Loucy (cell line): ENCODE results near the gene GPC5.

Experiments used
- H2AFZ ChIP-seq: fragments of 200-600 bp; sonication (generic); 2 replicates; pipeline ENCODE4 v1.6.0; 2016; ENCODE audit warnings: antibody characterized with exemption, mild to moderate bottlenecking, low read length, moderate library complexity
- H3F3A ChIP-seq: fragments of 200-600 bp; 2 replicates; pipeline ENCODE4 v1.6.0; 2016; ENCODE audit warnings: antibody characterized with exemption, low read depth, mild to moderate bottlenecking
- H3K27me3 ChIP-seq: fragments of 200-600 bp; sonication (generic); 2 replicates; pipeline ENCODE4 v1.6.1; 2014; ENCODE audit warnings: low read length, mild to moderate bottlenecking; ENCODE audit not compliant: insufficient read depth, poor library complexity, severe bottlenecking
- H3K36me3 ChIP-seq: fragments of 200-600 bp; sonication (generic); 2 replicates; pipeline ENCODE4 v1.6.1; 2016; ENCODE audit warnings: low read length; ENCODE audit not compliant: insufficient read depth
- H3K4me1 ChIP-seq: fragments of 200-600 bp; sonication (generic); 2 replicates; pipeline ENCODE4 v1.5.1; 2014; ENCODE audit warnings: low read length, mild to moderate bottlenecking; ENCODE audit not compliant: insufficient read depth, poor library complexity, severe bottlenecking
- H3K4me2 ChIP-seq: fragments of 200-600 bp; sonication (generic); 2 replicates; pipeline ENCODE4 v1.6.0; 2014; ENCODE audit warnings: antibody characterized with exemption, low read length, low read depth, mild to moderate bottlenecking; ENCODE audit not compliant: poor library complexity, severe bottlenecking
- H3K4me3 ChIP-seq: fragments of 200-600 bp; sonication (generic); 2 replicates; pipeline ENCODE4 v1.5.1; 2014; ENCODE audit warnings: low read length, mild to moderate bottlenecking, mixed read lengths; ENCODE audit not compliant: poor library complexity, severe bottlenecking
- H3K79me2 ChIP-seq: fragments of 200-600 bp; sonication (generic); 2 replicates; pipeline ENCODE4 v1.6.1; 2014; ENCODE audit warnings: low read length; ENCODE audit not compliant: insufficient read depth
- H3K9ac ChIP-seq: fragments of 200-600 bp; sonication (generic); 2 replicates; pipeline ENCODE4 v1.6.0; 2014; ENCODE audit warnings: mild to moderate bottlenecking, low read depth, low read length, moderate library complexity; ENCODE audit not compliant: poor library complexity, severe bottlenecking
- H3K9me2 ChIP-seq: fragments of 200-600 bp; sonication (generic); replicated peaks from 2 replicates; pipeline ENCODE4 v1.6.1; 2016; ENCODE audit warnings: low read depth, low read length, mixed read lengths
- H3K9me3 ChIP-seq: fragments of 200-600 bp; sonication (generic); 2 replicates; pipeline ENCODE4 v1.6.1; 2014; ENCODE audit warnings: mild to moderate bottlenecking, antibody characterized with exemption, low read length, low read depth; ENCODE audit not compliant: insufficient read depth
- H4K20me1 ChIP-seq: fragments of 200-600 bp; sonication (generic); 2 replicates; pipeline ENCODE4 v1.6.0; 2014; ENCODE audit warnings: antibody characterized with exemption, low read length, mild to moderate bottlenecking; ENCODE audit not compliant: insufficient read depth, poor library complexity, severe bottlenecking
- CTCF ChIP-seq: fragments of 200-600 bp; sonication (generic); conservative IDR thresholded peaks from 2 replicates; pipeline ENCODE4 v1.5.1; 2014; ENCODE audit warnings: mild to moderate bottlenecking, antibody characterized with exemption, low read length
- EZH2phosphoT487 ChIP-seq: fragments of 200-600 bp; IDR thresholded peaks from 2 replicates; pipeline ENCODE4 v1.6.1; 2018; ENCODE audit warnings: antibody characterized with exemption, mild to moderate bottlenecking, moderate library complexity, borderline replicate concordance

GPC5 gene

GRCh38 chr13:91747186-91747585 lies 348.8 kb downstream of the GPC5 start:
- H3K79me2 ChIP-seq: no peaks in the 10 kb centered on the region
- no peak for TF ChIP-seq EZH2phosphoT487
- TF ChIP-seq CTCF: no peak
- no peaks in the 10 kb centered on the region for H3K4me1 ChIP-seq
- no peaks in the 10 kb centered on the region for H3K9me2 ChIP-seq
- no peak overlapping the region for H2AFZ ChIP-seq
- no peaks in the 10 kb centered on the region for H4K20me1 ChIP-seq
- no peaks in the 10 kb centered on the region for H3K36me3 ChIP-seq
- no peak overlapping the region for H3K4me2 ChIP-seq
- H3K4me3 ChIP-seq: no peak overlapping the region
- H3K9me3 ChIP-seq: 0 out of 2 replicates have a peak, but pooled peaks cover 2% of the 10 kb centered on the region
- no peak overlapping the region for H3K9ac ChIP-seq
- H3K27me3 ChIP-seq: no peaks in the 10 kb centered on the region
- H3F3A ChIP-seq: no peaks in the 10 kb centered on the region

- Histone ChIP-seq H3K27me3 (no peaks in the 10 kb centered on the region), H3K9me3 (0 out of 2 replicates have a peak, but pooled peaks cover 2% of the 10 kb centered on the region), H3K9ac (no peak overlapping the region), H3F3A (no peaks in the 10 kb centered on the region), H3K4me2 (no peak overlapping the region), H3K36me3 (no peaks in the 10 kb centered on the region), H3K4me3 (no peak overlapping the region), H3K9me2 (no peaks in the 10 kb centered on the region), H3K4me1 (no peaks in the 10 kb centered on the region), H4K20me1 (no peaks in the 10 kb centered on the region), H2AFZ (no peak overlapping the region), H3K79me2 (no peaks in the 10 kb centered on the region)
- TF ChIP-seq CTCF: no peak
- TF ChIP-seq EZH2phosphoT487: no peak
These were observed 350.1 kb downstream of the GPC5 start for GRCh38 chr13:91748416-91749089.

DNA sequence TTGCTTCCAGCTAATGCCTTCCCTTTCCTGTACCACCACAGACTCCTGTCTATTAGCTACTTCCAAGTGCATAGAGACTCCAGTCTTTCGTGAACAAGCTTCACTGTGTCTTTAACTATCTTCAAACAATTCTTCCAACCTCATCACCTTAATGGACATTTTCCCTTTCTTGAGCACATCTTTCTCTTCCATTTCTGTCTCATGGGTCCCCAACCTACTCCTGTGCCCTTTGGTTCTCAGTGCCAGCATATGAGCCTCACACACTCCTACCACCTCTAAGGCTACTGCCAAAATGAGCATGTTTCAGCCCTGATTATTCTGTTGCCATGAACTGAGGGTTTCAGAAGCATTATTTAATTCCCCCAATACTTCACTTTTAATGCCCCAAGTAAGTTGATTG lies 360.3 kb downstream of the GPC5 start:
- H3F3A ChIP-seq: no peaks in the 10 kb centered on the region
- H3K4me1 ChIP-seq: no peaks in the 10 kb centered on the region
- TF ChIP-seq CTCF (no peak), EZH2phosphoT487 (no peak)
- no peak overlapping the region for H2AFZ ChIP-seq
- H3K36me3 ChIP-seq: no peaks in the 10 kb centered on the region
- no peaks in the 10 kb centered on the region for H3K9me2 ChIP-seq
- no peaks in the 10 kb centered on the region for H3K79me2 ChIP-seq
- H3K9ac ChIP-seq: no peak overlapping the region
- H3K4me2 ChIP-seq: no peak overlapping the region
- H3K9me3 ChIP-seq: no peaks in the 10 kb centered on the region
- H3K27me3 ChIP-seq: no peaks in the 10 kb centered on the region
- H3K4me3 ChIP-seq: no peak overlapping the region
- no peaks in the 10 kb centered on the region for H4K20me1 ChIP-seq
